Activated T-helper 1 cell treated with anti-CD3 and anti-CD28 coated beads, Interleukin-12 subunit alpha, Interleukin-12 subunit beta, Interleukin-2, Interleukin-4 antibody, amounts not matched to agents 30 ng/mL and 10 ng/mL and 1 ng/mL, durations not matched to agents 14 hours and 24 hours and 36 hours (primary cell): ENCODE data around the gene TRIP13. TPM values are rescaled to one million over a fixed set of nuclear protein-coding genes. Genes with fewer than 3 reads are reported as not detected.

Experiments used
- DNase-seq: peaks from one replicate; pipeline ENCODE4 v3.0.0; 2021; ENCODE audit warnings: low spot score
- H3K27ac Mint-ChIP-seq: one replicate; pipeline ENCODE4 v1.8.0; 2021; ENCODE audit warnings: mild to moderate bottlenecking, mixed read lengths
- H3K27me3 Mint-ChIP-seq: one replicate; pipeline ENCODE4 v1.8.0; 2022; ENCODE audit warnings: mild to moderate bottlenecking, moderate library complexity, mixed read lengths; ENCODE audit not compliant: insufficient read depth
- H3K36me3 Mint-ChIP-seq: one replicate; pipeline ENCODE4 v1.8.0; 2021; ENCODE audit warnings: low read depth, mixed read lengths
- H3K4me1 Mint-ChIP-seq: one replicate; pipeline ENCODE4 v1.8.0; 2021; ENCODE audit warnings: low read depth, mixed read lengths
- H3K4me3 Mint-ChIP-seq: one replicate; pipeline ENCODE4 v1.8.0; 2021; ENCODE audit warnings: mild to moderate bottlenecking, moderate library complexity, mixed read lengths
- H3K9me3 Mint-ChIP-seq: one replicate; pipeline ENCODE4 v1.8.0; 2021; ENCODE audit warnings: mixed read lengths
- intact Hi-C: fragments of 100-400 bp; cut with micrococcal nuclease; formaldehyde crosslinking; loops from one replicate; pipeline ENCODE4 v1.15.1; 2024
- total RNA-seq: library from RNA; stranded (reverse); gene quantifications from 2 replicates; pipeline ENCODE4 v1.2.3, GENCODE V29; 2022

The TRIP13 gene
- total RNA-seq, 1 donor from 2014 or later: 37.2 TPM

DNA sequence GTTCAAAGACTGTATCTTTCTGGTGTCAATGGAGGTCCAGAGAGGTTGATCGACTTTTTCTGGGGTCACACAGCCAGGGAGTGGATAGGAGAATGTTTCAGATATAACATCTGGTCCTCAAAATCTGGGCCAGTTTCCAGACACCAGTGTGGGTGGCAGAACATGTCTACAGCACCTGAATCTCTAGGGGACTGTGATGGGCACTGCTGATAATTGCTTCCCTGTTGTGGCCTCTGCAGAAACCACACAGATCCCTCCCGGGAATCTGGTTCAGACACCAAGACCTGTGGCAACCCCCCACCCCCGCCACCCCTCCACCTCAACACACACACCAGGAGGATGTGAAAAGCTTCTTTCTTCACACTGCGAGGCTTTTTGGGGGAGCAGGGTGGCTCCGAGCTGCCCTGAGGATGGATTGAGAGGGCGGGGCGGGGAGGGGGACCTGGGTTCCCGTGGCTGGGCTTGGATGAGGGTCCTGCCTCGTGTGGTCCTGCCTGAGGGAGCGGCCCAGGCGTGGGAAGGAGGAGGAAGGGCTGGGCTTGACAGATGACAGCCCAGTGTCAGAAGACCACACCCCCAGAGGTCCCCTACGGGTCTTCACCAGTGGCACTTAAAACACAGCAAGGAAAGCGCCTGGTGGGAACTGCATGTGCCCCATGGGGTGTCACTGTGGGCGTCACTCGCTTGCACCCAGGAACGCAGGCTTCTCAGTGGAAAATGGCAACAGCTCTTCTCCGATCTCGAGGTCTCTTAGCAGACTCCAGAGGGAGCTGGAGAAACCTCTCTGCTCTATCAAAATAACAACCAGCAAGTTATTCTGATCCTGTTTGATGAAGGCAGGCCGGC lies 55.2 kb downstream of the TRIP13 start:
- intact Hi-C loops: no loop called here
- H3K27me3 Mint-ChIP-seq: peaks cover 24% of the 10 kb centered on the region
- H3K4me3 Mint-ChIP-seq: no peak overlapping the region

DNA sequence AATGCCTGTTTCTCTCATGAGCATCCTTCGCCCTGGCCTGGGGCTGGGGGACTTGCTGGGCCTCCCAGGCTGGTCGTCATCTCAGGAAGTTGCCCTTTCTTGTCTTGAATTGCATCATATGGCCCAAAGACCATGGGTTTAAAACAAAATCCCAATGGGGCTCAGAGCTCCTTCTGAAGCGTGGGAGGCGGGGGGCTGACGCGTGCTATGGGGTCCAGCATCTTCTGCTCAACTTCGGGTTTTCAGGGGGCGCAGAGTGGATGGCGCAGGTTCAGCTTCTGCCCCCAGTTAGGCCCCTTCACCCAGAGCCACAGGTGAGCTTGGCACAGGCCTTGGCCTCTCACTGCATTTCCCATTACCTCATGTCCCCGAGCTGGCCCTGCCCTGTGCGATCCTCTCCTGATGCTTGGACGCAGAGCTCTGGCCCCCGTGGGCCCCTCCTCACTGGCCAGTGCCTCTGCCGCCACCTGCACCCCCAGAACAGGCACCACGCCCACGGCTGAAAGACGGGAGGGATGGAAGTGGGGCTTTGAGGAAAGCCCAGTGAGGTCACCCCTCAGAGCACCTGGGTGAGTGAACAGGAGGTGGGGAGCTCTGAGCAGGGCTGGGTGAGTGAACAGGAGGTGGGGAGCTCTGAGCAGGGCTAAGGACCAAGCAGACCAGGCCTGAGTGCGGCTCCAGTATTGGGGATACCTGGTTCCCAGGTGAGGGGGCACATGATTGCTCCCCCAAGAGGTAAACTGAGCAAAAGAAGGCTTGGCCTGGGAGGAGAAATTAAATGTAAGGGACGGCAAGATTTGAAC lies 56.0 kb downstream of the TRIP13 start:
- intact Hi-C loops: no loop called here
- H3K4me3 Mint-ChIP-seq: no peak overlapping the region
- DNase-seq: no peak
- no peaks in the 10 kb centered on the region for H3K4me1 Mint-ChIP-seq
- H3K36me3 Mint-ChIP-seq: no peaks in the 10 kb centered on the region
- peaks cover 21% of the 10 kb centered on the region for H3K27me3 Mint-ChIP-seq
- no peaks in the 10 kb centered on the region for H3K9me3 Mint-ChIP-seq
- H3K27ac Mint-ChIP-seq: no peak overlapping the region

More for the DNA sequence above, 55.2 kb downstream of the TRIP13 start:
- H3K36me3 Mint-ChIP-seq: no peaks in the 10 kb centered on the region
- no peak for DNase-seq
- no peaks in the 10 kb centered on the region for H3K4me1 Mint-ChIP-seq
- H3K9me3 Mint-ChIP-seq: no peaks in the 10 kb centered on the region
- no peak overlapping the region for H3K27ac Mint-ChIP-seq

GRCh38 chr5:949275-949543 lies 56.5 kb downstream of the TRIP13 start:
- Mint-ChIP-seq H3K36me3 (no peaks in the 10 kb centered on the region), H3K27me3 (peaks cover 23% of the 10 kb centered on the region), H3K9me3 (no peaks in the 10 kb centered on the region), H3K4me1 (no peaks in the 10 kb centered on the region), H3K27ac (no peak overlapping the region), H3K4me3 (no peak overlapping the region)
- DNase-seq: no peak
- intact Hi-C loops: no loop called here

DNA sequence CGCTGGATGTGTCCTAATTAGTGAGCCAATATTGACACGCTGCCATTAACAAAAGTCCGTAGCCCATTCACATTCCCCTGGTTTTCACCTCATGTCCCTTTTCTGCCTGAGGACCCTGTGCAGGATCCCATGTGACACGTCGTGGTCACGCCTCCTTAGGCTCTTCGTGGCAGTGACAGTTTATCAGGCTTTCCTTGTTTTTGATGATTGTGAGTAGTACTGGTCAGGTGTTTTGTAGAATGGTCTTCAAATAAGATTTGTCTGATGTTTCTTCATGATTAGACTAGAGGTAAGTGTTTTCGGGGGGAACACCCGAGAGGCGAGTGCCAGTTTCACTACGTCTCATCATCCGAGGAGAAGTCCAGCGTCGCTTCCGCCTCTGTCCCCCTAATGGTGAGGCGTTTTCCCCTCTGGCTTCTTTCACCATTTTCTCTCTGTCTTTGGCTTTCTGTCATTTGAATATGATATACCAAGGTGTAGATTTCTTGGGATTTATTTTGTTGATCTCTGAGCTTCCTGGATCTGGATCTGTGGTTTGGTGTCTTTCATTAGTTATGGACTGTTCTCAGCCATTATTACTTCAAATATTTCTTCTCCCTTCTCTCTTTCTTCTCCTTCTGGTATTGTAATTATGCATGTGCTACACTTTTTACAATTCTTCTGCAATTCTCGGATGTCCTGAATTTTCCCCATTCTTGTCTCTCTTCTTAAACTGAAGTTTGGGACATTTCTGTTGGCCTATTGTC lies 57.3 kb downstream of the TRIP13 start:
- Mint-ChIP-seq H3K27ac (no peak overlapping the region), H3K9me3 (no peaks in the 10 kb centered on the region), H3K36me3 (no peaks in the 10 kb centered on the region), H3K4me3 (no peak overlapping the region), H3K27me3 (peaks cover 19% of the 10 kb centered on the region), H3K4me1 (peaks cover under 1% of the 10 kb centered on the region)
- intact Hi-C loops: no loop called here
- DNase-seq: no peak

- Mint-ChIP-seq H3K36me3 (no peaks in the 10 kb centered on the region), H3K9me3 (no peaks in the 10 kb centered on the region), H3K4me1 (peaks cover 14% of the 10 kb centered on the region), H3K27me3 (peaks cover 15% of the 10 kb centered on the region), H3K27ac (no peak overlapping the region), H3K4me3 (no peak overlapping the region)
- intact Hi-C loops: no loop called here
- DNase-seq: no peak
Measured at GRCh38 chr5:951940-952596, 59.4 kb downstream of the TRIP13 start.

- peaks cover 15% of the 10 kb centered on the region for H3K4me1 Mint-ChIP-seq
- no peak overlapping the region for H3K27ac Mint-ChIP-seq
- H3K9me3 Mint-ChIP-seq: no peaks in the 10 kb centered on the region
- no peak overlapping the region for H3K4me3 Mint-ChIP-seq
- no peak for DNase-seq
- peaks cover 13% of the 10 kb centered on the region for H3K27me3 Mint-ChIP-seq
- no peaks in the 10 kb centered on the region for H3K36me3 Mint-ChIP-seq
- intact Hi-C loops: no loop called here
Measured at GRCh38 chr5:952597-953271, 60.0 kb downstream of the TRIP13 start.

GRCh38 chr5:953535-954449 lies 61.1 kb downstream of the TRIP13 start:
- H3K9me3 Mint-ChIP-seq: no peaks in the 10 kb centered on the region
- H3K36me3 Mint-ChIP-seq: no peaks in the 10 kb centered on the region
- H3K27ac Mint-ChIP-seq: no peak overlapping the region
- intact Hi-C loops: no loop called here
- H3K4me1 Mint-ChIP-seq: peaks cover 15% of the 10 kb centered on the region
- H3K27me3 Mint-ChIP-seq: peaks cover 10% of the 10 kb centered on the region
- no peak overlapping the region for H3K4me3 Mint-ChIP-seq
- DNase-seq: no peak

GRCh38 chr5:955886-956761 lies 63.4 kb downstream of the TRIP13 start:
- H3K27ac Mint-ChIP-seq: no peak overlapping the region
- no peak for DNase-seq
- no peak overlapping the region for H3K4me3 Mint-ChIP-seq
- H3K9me3 Mint-ChIP-seq: no peaks in the 10 kb centered on the region
- H3K27me3 Mint-ChIP-seq: peaks cover 10% of the 10 kb centered on the region
- no peaks in the 10 kb centered on the region for H3K36me3 Mint-ChIP-seq
- intact Hi-C loops: loop anchor here (2.0 kb wide), 1 partner anchor 53 kb away; the partner anchor contains the start of gene NKD2
- H3K4me1 Mint-ChIP-seq: peaks cover 15% of the 10 kb centered on the region

DNA sequence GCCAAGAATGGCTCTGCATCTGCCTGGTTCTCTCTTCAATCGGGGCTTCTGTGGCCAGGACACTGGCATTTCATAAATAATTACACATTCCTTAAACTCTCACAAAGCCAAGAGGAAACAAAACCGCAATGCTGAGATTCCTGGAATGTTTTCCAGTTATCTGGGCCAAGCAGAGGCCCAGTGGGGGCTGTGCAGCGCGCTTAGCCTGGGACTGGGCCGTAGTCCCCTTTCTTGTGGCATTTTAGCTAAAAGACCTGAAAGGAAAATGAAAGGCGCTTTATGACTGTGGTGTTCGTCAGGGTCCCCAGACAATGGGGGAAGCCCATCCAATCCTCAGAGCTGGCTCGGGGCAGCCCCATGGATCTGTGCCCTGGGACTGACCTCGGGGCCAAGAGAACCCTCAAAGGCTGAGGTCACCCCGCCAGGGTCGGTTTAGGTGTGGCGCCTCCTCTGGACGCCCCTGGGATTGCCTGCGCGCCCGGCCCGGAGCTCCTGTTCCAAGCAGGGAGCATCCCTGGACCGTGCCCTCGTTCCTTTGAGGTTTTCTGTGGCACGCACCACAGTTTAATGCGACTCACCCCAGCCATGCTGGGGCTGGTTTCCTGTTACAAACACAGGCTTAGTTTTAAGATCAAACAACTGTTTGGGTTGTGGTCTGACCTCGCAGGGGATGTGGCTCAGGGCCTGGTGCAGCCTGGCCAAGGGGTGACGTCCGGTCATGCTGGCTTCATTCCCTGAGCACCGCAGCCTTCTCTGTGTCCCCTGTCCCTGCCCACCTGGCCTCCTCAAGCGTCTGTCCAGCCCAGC lies 64.5 kb downstream of the TRIP13 start:
- Mint-ChIP-seq H3K4me1 (peaks cover 15% of the 10 kb centered on the region), H3K9me3 (no peaks in the 10 kb centered on the region), H3K4me3 (no peak overlapping the region), H3K27ac (no peak overlapping the region), H3K36me3 (no peaks in the 10 kb centered on the region), H3K27me3 (peaks cover 10% of the 10 kb centered on the region)
- DNase-seq: peak; percentile 42
- intact Hi-C loops: loop anchor here (2.0 kb wide), 1 partner anchor 52 kb away; the partner anchor contains the start of gene NKD2

DNA sequence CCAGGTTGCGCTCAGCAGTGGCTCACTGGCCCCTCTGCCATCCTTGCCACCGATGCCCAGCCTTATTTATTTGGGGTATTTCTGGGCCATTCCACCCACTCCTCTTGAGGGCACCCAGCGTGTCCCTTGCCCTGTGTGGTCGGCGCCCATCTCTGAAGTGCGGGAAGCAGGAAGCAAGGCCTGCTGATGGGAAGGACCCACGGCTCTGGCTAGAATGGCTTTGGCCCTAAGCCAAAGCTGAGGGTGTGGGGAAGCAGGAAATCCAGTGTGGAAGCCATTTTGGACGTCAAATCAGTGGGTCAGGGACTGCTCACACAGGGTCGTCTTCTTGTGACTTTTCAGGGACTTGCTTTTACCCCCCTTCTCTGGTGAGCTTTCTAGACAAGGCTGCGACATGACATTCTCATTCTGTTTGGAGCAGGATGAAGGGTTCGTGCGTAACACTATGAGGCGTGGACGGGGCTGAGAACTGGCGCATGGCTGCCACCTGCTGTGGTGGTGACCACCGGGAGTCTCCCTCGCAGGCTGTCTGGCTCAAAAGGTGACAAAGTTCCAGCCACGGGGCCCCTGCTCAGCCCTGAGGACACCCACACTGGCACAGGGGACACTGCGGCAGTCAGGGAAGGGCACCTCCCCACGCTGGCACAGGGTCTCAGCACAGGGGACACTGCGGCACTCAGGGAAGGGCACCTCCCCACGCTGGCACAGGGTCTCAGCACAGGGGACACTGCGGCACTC lies 65.2 kb downstream of the TRIP13 start:
- DNase-seq: no peak
- no peak overlapping the region for H3K27ac Mint-ChIP-seq
- intact Hi-C loops: loop anchor here (2.0 kb wide), 1 partner anchor 51 kb away; the partner anchor contains the start of gene NKD2
- no peak overlapping the region for H3K4me3 Mint-ChIP-seq
- no peaks in the 10 kb centered on the region for H3K36me3 Mint-ChIP-seq
- H3K9me3 Mint-ChIP-seq: no peaks in the 10 kb centered on the region
- peaks cover 15% of the 10 kb centered on the region for H3K4me1 Mint-ChIP-seq
- H3K27me3 Mint-ChIP-seq: peaks cover 10% of the 10 kb centered on the region
